Activated CD4-positive, alpha-beta T cell treated with anti-CD3 and anti-CD28 coated beads, Interleukin-2, amount 10 ng/mL, durations not matched to agents 24 days and 14 days (primary cell): ENCODE measurements around the gene FERMT2. TPM values are rescaled to one million over a fixed set of nuclear protein-coding genes. Genes with fewer than 3 reads are reported as not detected.

Experiments used
- DNase-seq: peaks from one replicate; pipeline ENCODE4 v3.0.0; 2022
- H3K27ac Mint-ChIP-seq: one replicate; pipeline ENCODE4 v1.8.0; 2022; ENCODE audit warnings: mild to moderate bottlenecking, mixed read lengths
- H3K27me3 Mint-ChIP-seq: one replicate; pipeline ENCODE4 v1.8.0; 2022; ENCODE audit warnings: mixed read lengths
- H3K36me3 Mint-ChIP-seq: one replicate; pipeline ENCODE4 v1.8.0; 2022; ENCODE audit warnings: low read depth, mild to moderate bottlenecking, mixed read lengths
- H3K4me1 Mint-ChIP-seq: one replicate; pipeline ENCODE4 v1.8.0; 2021; ENCODE audit warnings: mixed read lengths
- H3K4me3 Mint-ChIP-seq: one replicate; pipeline ENCODE4 v1.8.0; 2022; ENCODE audit warnings: mild to moderate bottlenecking, moderate library complexity, mixed read lengths
- H3K9me3 Mint-ChIP-seq: one replicate; pipeline ENCODE4 v1.8.0; 2021; ENCODE audit warnings: mixed read lengths
- intact Hi-C: fragments of 100-400 bp; cut with micrococcal nuclease; formaldehyde crosslinking; loops from one replicate; pipeline ENCODE4 v1.15.1; 2023
- total RNA-seq: library from RNA; stranded (reverse); gene quantifications from 2 replicates; pipeline ENCODE4 v1.2.3, GENCODE V29; 2022

Gene FERMT2
- total RNA-seq, 1 donor from 2014 or later = 1.6 TPM

DNA sequence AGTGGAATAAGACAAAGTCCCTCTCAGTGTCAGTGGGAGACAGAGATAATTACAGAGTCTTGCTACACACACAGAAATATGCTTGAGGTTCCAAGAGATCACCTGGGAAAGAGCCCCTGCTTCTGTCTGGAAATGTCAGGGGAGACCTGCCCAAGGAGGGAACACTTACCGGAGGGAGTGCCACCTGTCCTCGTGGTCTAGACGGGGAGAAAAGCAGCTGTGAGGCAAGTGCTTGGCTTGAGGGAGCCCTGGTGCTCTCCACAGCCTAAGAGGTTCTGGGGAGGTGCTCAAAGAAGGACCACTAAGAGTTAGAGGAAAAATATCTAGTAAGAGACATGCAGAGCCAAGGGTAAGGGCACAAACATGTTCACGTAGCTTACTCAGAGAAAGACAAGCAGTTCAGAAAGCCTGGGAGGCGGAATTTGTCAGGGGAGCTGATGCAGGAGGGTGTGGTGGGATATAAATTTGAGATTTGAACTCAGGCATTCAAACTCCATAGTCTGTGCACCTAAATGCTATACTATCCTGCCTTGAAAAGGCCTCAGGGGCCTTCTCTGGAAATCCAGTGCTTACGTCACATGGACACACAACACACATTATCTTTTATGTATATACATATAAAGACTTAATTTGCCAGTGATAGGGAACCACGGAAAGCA is 121.2 kb downstream of the FERMT2 start:
- H3K27me3 Mint-ChIP-seq = peaks cover 7% of the 10 kb centered on the region
- H3K9me3 Mint-ChIP-seq = no peaks in the 10 kb centered on the region
- intact Hi-C loops = loop anchor here (10.0 kb wide), 2 partner anchors 355 to 1345 kb away; no protein-coding TSS in a partner anchor
- H3K4me3 Mint-ChIP-seq = no peak overlapping the region
- H3K4me1 Mint-ChIP-seq = peaks cover 2% of the 10 kb centered on the region
- H3K27ac Mint-ChIP-seq = no peak overlapping the region
- DNase-seq = no peak
- H3K36me3 Mint-ChIP-seq = no peaks in the 10 kb centered on the region

- no peaks in the 10 kb centered on the region for H3K36me3 Mint-ChIP-seq
- DNase-seq = no peak
- no peaks in the 10 kb centered on the region for H3K9me3 Mint-ChIP-seq
- H3K4me1 Mint-ChIP-seq = peaks cover 5% of the 10 kb centered on the region
- peaks cover 11% of the 10 kb centered on the region for H3K27me3 Mint-ChIP-seq
- intact Hi-C loops = loop anchor here (10.0 kb wide), 2 partner anchors 357 to 1347 kb away; no protein-coding TSS in a partner anchor
- no peak overlapping the region for H3K4me3 Mint-ChIP-seq
- no peak overlapping the region for H3K27ac Mint-ChIP-seq
These were observed 123.4 kb downstream of the FERMT2 start for GRCh38 chr14:52827426-52827825.

GRCh38 chr14:52825085-52825484 is 125.8 kb downstream of the FERMT2 start:
- Mint-ChIP-seq H3K36me3 (no peaks in the 10 kb centered on the region), H3K9me3 (no peaks in the 10 kb centered on the region), H3K27me3 (peaks cover 9% of the 10 kb centered on the region), H3K4me1 (peaks cover 5% of the 10 kb centered on the region), H3K27ac (no peak overlapping the region), H3K4me3 (no peak overlapping the region)
- no peak for DNase-seq
- intact Hi-C loops = loop anchor here (10.0 kb wide), 2 partner anchors 360 to 1350 kb away; no protein-coding TSS in a partner anchor

- H3K4me1 Mint-ChIP-seq = peaks cover 5% of the 10 kb centered on the region
- no peak overlapping the region for H3K4me3 Mint-ChIP-seq
- intact Hi-C loops = loop anchor here (10.0 kb wide), 2 partner anchors 360 to 1350 kb away; no protein-coding TSS in a partner anchor
- no peaks in the 10 kb centered on the region for H3K36me3 Mint-ChIP-seq
- H3K9me3 Mint-ChIP-seq = no peaks in the 10 kb centered on the region
- no peak for DNase-seq
- H3K27me3 Mint-ChIP-seq = peaks cover 9% of the 10 kb centered on the region
- H3K27ac Mint-ChIP-seq = no peak overlapping the region
These were observed 126.4 kb downstream of the FERMT2 start for GRCh38 chr14:52824462-52824861.

- H3K27ac Mint-ChIP-seq = no peak overlapping the region
- no peaks in the 10 kb centered on the region for H3K36me3 Mint-ChIP-seq
- H3K27me3 Mint-ChIP-seq = peaks cover 13% of the 10 kb centered on the region
- no peaks in the 10 kb centered on the region for H3K9me3 Mint-ChIP-seq
- intact Hi-C loops = loop anchor here (2.0 to 10.0 kb wide), 3 partner anchors 233 to 1353 kb away; no protein-coding TSS in a partner anchor
- no peak for DNase-seq
- peaks cover 5% of the 10 kb centered on the region for H3K4me1 Mint-ChIP-seq
- H3K4me3 Mint-ChIP-seq = no peak overlapping the region
These were observed 129.0 kb downstream of the FERMT2 start for GRCh38 chr14:52821805-52822250.

DNA sequence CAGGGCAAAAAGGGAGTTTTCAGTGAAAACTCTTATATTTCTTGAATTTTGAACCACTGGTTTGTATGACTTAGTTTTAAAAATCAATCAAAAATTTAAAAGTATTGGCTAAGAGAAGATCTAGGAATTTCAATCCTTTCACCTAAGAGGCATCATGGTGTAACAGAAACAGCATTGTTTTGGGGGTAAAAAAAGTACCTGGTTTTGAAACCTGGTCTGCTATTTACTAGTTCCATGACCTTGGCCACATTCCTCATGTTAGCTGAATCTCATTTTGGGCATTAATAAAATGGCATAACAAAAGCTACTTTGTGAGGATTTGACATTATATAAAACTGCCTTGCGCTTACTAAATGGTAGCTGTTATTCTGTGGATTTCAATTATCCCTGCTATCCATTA is 142.7 kb downstream of the FERMT2 start:
- H3K36me3 Mint-ChIP-seq = no peaks in the 10 kb centered on the region
- DNase-seq = no peak
- H3K4me3 Mint-ChIP-seq = no peak overlapping the region
- H3K4me1 Mint-ChIP-seq = no peaks in the 10 kb centered on the region
- intact Hi-C loops = no loop called here
- H3K27me3 Mint-ChIP-seq = peaks cover 3% of the 10 kb centered on the region
- no peaks in the 10 kb centered on the region for H3K9me3 Mint-ChIP-seq
- no peak overlapping the region for H3K27ac Mint-ChIP-seq

Other genes with a start within 250 kb of the FERMT2 start
- 142 and 143 TPM in 2 replicates for gene PSMC6, start 243.8 kb downstream of the FERMT2 start, total RNA-seq
- 18.3 and 19.7 TPM in 2 replicates for gene STYX, start 220.9 kb downstream of the FERMT2 start, total RNA-seq
- gene GNPNAT1, start 159.4 kb downstream of the FERMT2 start, total RNA-seq = 30.6 and 32.4 TPM in 2 replicates
- 67.9 and 70.2 TPM in 2 replicates for gene DDHD1, start 202.3 kb upstream of the FERMT2 start, total RNA-seq